ENCODE measurements around the gene OR1K1. TPM values are rescaled to one million over a fixed set of nuclear protein-coding genes. Genes with fewer than 3 reads are reported as not detected.

OR1K1 gene
- total and polyA plus RNA-seq, 4 experiments from 2014 or later = not detected

DNA sequence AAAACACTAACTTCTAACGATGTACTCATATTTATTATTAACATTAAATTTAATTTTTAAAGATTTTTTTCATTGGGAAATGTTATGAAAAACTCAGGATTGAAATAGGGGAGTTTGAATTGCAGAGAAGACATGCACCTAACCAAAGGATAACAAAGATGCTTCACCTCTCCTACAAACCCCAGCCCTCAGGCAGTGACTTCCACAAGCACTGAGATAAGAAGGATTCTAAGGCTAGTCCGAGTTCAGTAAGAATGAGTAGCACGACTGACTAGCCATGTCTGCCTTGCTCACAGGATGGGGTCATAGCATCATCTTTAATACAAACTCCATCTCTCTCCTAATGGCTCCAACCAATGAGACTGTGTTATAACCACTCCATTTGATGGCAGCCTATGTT, 18.3 kb upstream of the OR1K1 start:
- peaks cover 0 to 4% of the 10 kb centered on the region in 2 donors for H3K36me3 Mint-ChIP-seq
- Histone ChIP-seq H3K27ac (ENCODE audit: low read depth, low read length) (no peak overlapping the region), H3K4me3 (ENCODE audit: low read length in 2 of 2) (no peak overlapping the region), H3K36me3 (ENCODE audit: insufficient read depth, low read length) (no peaks in the 10 kb centered on the region), H3K4me1 (ENCODE audit: insufficient read depth, low read length) (no peaks in the 10 kb centered on the region), H3K9me3 (ENCODE audit: control insufficient read depth in 1 of 2, low read length in 2 of 2) (no peaks in the 10 kb centered on the region), H3K27me3 (ENCODE audit: insufficient read depth, low read length) (no peaks in the 10 kb centered on the region)
- H3K27ac Mint-ChIP-seq = no peak overlapping the region
- POLR2A ChIA-PET (ENCODE audit: partially characterized antibody) = no interaction called here
- CTCF ChIA-PET (ENCODE audit: partially characterized antibody) = no interaction called here
- no peaks in the 10 kb centered on the region for H3K9me3 Mint-ChIP-seq
- intact Hi-C loops (cut with micrococcal nuclease) = no loop called here
- no peaks in the 10 kb centered on the region for H3K4me1 Mint-ChIP-seq
- H3K4me3 Mint-ChIP-seq = no peak overlapping the region
- H3K27me3 Mint-ChIP-seq = no peaks in the 10 kb centered on the region
- no peak for DNase-seq

- Histone ChIP-seq H3K36me3 (ENCODE audit: insufficient read depth, low read length) (no peaks in the 10 kb centered on the region), H3K4me1 (ENCODE audit: insufficient read depth, low read length) (no peaks in the 10 kb centered on the region), H3K4me3 (ENCODE audit: low read length in 2 of 2) (no peak overlapping the region), H3K27me3 (ENCODE audit: insufficient read depth, low read length) (no peaks in the 10 kb centered on the region), H3K9me3 (ENCODE audit: control insufficient read depth in 1 of 2, low read length in 2 of 2) (no peaks in the 10 kb centered on the region), H3K27ac (ENCODE audit: low read depth, low read length) (no peak overlapping the region)
- Mint-ChIP-seq H3K36me3 (peaks cover 2 to 4% of the 10 kb centered on the region in 2 donors), H3K4me1 (no peaks in the 10 kb centered on the region), H3K4me3 (no peak overlapping the region), H3K27ac (no peak overlapping the region), H3K27me3 (no peaks in the 10 kb centered on the region), H3K9me3 (no peaks in the 10 kb centered on the region)
- DNase-seq = no peak
- ChIA-PET POLR2A (ENCODE audit: partially characterized antibody) (no interaction called here), CTCF (ENCODE audit: partially characterized antibody) (no interaction called here)
- intact Hi-C loops (cut with micrococcal nuclease) = no loop called here
Measured at GRCh38 chr9:122785269-122785668, 14.7 kb upstream of the OR1K1 start.

DNA sequence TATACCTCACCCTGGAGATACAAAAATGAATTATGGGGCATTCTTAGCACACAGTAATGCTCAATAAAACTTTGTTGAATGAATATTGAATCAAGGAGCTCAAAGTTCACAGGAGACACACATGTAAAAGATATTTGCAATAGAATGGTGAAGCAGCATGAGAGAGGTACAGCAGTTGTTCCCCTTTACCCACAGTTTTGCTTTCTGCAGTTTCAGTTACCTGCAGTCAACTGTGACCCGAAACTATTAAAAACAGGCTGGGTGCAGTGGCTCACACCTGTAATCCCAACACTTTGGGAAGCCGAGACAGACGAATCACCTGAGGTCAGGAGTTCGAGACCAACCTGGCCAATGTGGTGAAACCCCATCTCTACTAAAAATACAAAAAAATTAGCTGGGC, 13.6 kb upstream of the OR1K1 start:
- Histone ChIP-seq H3K4me1 (ENCODE audit: insufficient read depth, low read length) (no peaks in the 10 kb centered on the region), H3K36me3 (ENCODE audit: insufficient read depth, low read length) (no peaks in the 10 kb centered on the region), H3K27ac (ENCODE audit: low read depth, low read length) (no peak overlapping the region), H3K9me3 (ENCODE audit: control insufficient read depth in 1 of 2, low read length in 2 of 2) (no peaks in the 10 kb centered on the region), H3K27me3 (ENCODE audit: insufficient read depth, low read length) (no peaks in the 10 kb centered on the region), H3K4me3 (ENCODE audit: low read length in 2 of 2) (no peak overlapping the region)
- H3K9me3 Mint-ChIP-seq = no peaks in the 10 kb centered on the region
- ChIA-PET CTCF (ENCODE audit: partially characterized antibody) (no interaction called here), POLR2A (ENCODE audit: partially characterized antibody) (no interaction called here)
- H3K27me3 Mint-ChIP-seq = no peaks in the 10 kb centered on the region
- no peak overlapping the region for H3K27ac Mint-ChIP-seq
- no peaks in the 10 kb centered on the region for H3K4me1 Mint-ChIP-seq
- H3K4me3 Mint-ChIP-seq = no peak overlapping the region
- intact Hi-C loops (cut with micrococcal nuclease) = no loop called here
- no peak for DNase-seq
- H3K36me3 Mint-ChIP-seq = peaks cover 2 to 4% of the 10 kb centered on the region in 2 donors

GRCh38 chr9:122788831-122789230, 11.1 kb upstream of the OR1K1 start, which contains the start of gene OR5C1:
Gene OR5C1 (plus strand): TSS chr9:122788933. CDS start chr9:122788933, 0 bp downstream.
- Histone ChIP-seq H3K4me1 (ENCODE audit: insufficient read depth, low read length) (no peaks in the 10 kb centered on the region), H3K4me3 (ENCODE audit: low read length in 2 of 2) (no peak within 1 kb of the TSS), H3K27ac (ENCODE audit: low read depth, low read length) (no peak within 1 kb of the TSS), H3K9me3 (ENCODE audit: control insufficient read depth in 1 of 2, low read length in 2 of 2) (no peaks in the 10 kb centered on the region), H3K36me3 (ENCODE audit: insufficient read depth, low read length) (no peaks in the 10 kb centered on the region), H3K27me3 (ENCODE audit: insufficient read depth, low read length) (no peaks in the 10 kb centered on the region)
- Mint-ChIP-seq H3K27ac (peak within 1 kb of the TSS in 1 of 7 donors; percentile 21), H3K36me3 (peaks cover 0 to 2% of the 10 kb centered on the region in 2 donors), H3K27me3 (no peaks in the 10 kb centered on the region), H3K4me3 (no peak within 1 kb of the TSS), H3K9me3 (no peaks in the 10 kb centered on the region), H3K4me1 (no peaks in the 10 kb centered on the region)
- POLR2A ChIA-PET (ENCODE audit: partially characterized antibody) = no interaction called here
- CTCF ChIA-PET (ENCODE audit: partially characterized antibody) = no interaction called here
- intact Hi-C loops (cut with micrococcal nuclease) = no loop called here
- no peak for DNase-seq

- no peak overlapping the region for H3K27ac ChIP-seq (ENCODE audit: low read depth, low read length)
- no peaks in the 10 kb centered on the region for H3K27me3 ChIP-seq (ENCODE audit: insufficient read depth, low read length)
- ChIA-PET POLR2A (ENCODE audit: partially characterized antibody) (no interaction called here), CTCF (ENCODE audit: partially characterized antibody) (no interaction called here)
- H3K4me3 ChIP-seq (ENCODE audit: low read length in 2 of 2) = no peak overlapping the region
- Mint-ChIP-seq H3K36me3 (peaks cover 0 to 2% of the 10 kb centered on the region in 2 donors), H3K27ac (no peak overlapping the region), H3K4me1 (no peaks in the 10 kb centered on the region), H3K9me3 (no peaks in the 10 kb centered on the region), H3K27me3 (no peaks in the 10 kb centered on the region), H3K4me3 (no peak overlapping the region)
- no peaks in the 10 kb centered on the region for H3K4me1 ChIP-seq (ENCODE audit: insufficient read depth, low read length)
- no peaks in the 10 kb centered on the region for H3K36me3 ChIP-seq (ENCODE audit: insufficient read depth, low read length)
- intact Hi-C loops (cut with micrococcal nuclease) = no loop called here
- DNase-seq = no peak
- H3K9me3 ChIP-seq (ENCODE audit: control insufficient read depth in 1 of 2, low read length in 2 of 2) = no peaks in the 10 kb centered on the region
Measured at GRCh38 chr9:122789256-122790046, 10.5 kb upstream of the OR1K1 start.

GRCh38 chr9:122791872-122792669, 7.9 kb upstream of the OR1K1 start:
- H3K4me1 Mint-ChIP-seq = no peaks in the 10 kb centered on the region
- Histone ChIP-seq H3K4me3 (ENCODE audit: low read length in 2 of 2) (no peak overlapping the region), H3K27me3 (ENCODE audit: insufficient read depth, low read length) (no peaks in the 10 kb centered on the region), H3K27ac (ENCODE audit: low read depth, low read length) (no peak overlapping the region), H3K36me3 (ENCODE audit: insufficient read depth, low read length) (no peaks in the 10 kb centered on the region), H3K9me3 (ENCODE audit: control insufficient read depth in 1 of 2, low read length in 2 of 2) (no peaks in the 10 kb centered on the region), H3K4me1 (ENCODE audit: insufficient read depth, low read length) (no peaks in the 10 kb centered on the region)
- H3K9me3 Mint-ChIP-seq = peaks cover 0 to 2% (median 0%) of the 10 kb centered on the region in 8 donors
- no peak overlapping the region for H3K4me3 Mint-ChIP-seq
- CTCF ChIA-PET (ENCODE audit: partially characterized antibody) = no interaction called here
- intact Hi-C loops (cut with micrococcal nuclease) = no loop called here
- H3K27ac Mint-ChIP-seq = peak overlapping the region in 1 of 7 donors; percentile 40
- peaks cover 0 to 2% of the 10 kb centered on the region in 2 donors for H3K36me3 Mint-ChIP-seq
- POLR2A ChIA-PET (ENCODE audit: partially characterized antibody) = no interaction called here
- no peaks in the 10 kb centered on the region for H3K27me3 Mint-ChIP-seq
- DNase-seq = no peak

GRCh38 chr9:122797316-122798063, 2.4 kb upstream of the OR1K1 start:
- ChIA-PET POLR2A (ENCODE audit: partially characterized antibody) (no interaction called here), CTCF (ENCODE audit: partially characterized antibody) (no interaction called here)
- no peaks in the 10 kb centered on the region for H3K9me3 ChIP-seq (ENCODE audit: control insufficient read depth in 1 of 2, low read length in 2 of 2)
- Mint-ChIP-seq H3K27ac (no peak overlapping the region), H3K4me1 (peaks cover 0 to 2% (median 0%) of the 10 kb centered on the region in 4 donors), H3K4me3 (no peak overlapping the region), H3K36me3 (peaks cover 0 to 4% of the 10 kb centered on the region in 2 donors), H3K27me3 (no peaks in the 10 kb centered on the region), H3K9me3 (peaks cover 0 to 2% (median 0%) of the 10 kb centered on the region in 8 donors)
- no peaks in the 10 kb centered on the region for H3K4me1 ChIP-seq (ENCODE audit: insufficient read depth, low read length)
- no peaks in the 10 kb centered on the region for H3K27me3 ChIP-seq (ENCODE audit: insufficient read depth, low read length)
- no peak overlapping the region for H3K27ac ChIP-seq (ENCODE audit: low read depth, low read length)
- intact Hi-C loops (cut with micrococcal nuclease) = no loop called here
- H3K36me3 ChIP-seq (ENCODE audit: insufficient read depth, low read length) = no peaks in the 10 kb centered on the region
- H3K4me3 ChIP-seq (ENCODE audit: low read length in 2 of 2) = no peak overlapping the region
- DNase-seq = no peak

Measured in CD4-positive, alpha-beta memory T cell (primary cell).